HFFc6 (cell line): ENCODE results near the gene ANO6. TPM values are rescaled to one million over a fixed set of nuclear protein-coding genes. Genes with fewer than 3 reads are reported as not detected.

ENCODE experiments used
- DNase-seq: peaks from one replicate; pipeline ENCODE4 v3.0.0-alpha.2; 2018
- H3K27ac Mint-ChIP-seq: 2 replicates; pipeline ENCODE4 v1.8.0; 2020; ENCODE audit warnings: mild to moderate bottlenecking, mixed read lengths
- H3K27me3 Mint-ChIP-seq: 2 replicates; pipeline ENCODE4 v1.8.0; 2021; ENCODE audit warnings: mild to moderate bottlenecking, moderate library complexity, mixed read lengths; ENCODE audit not compliant: insufficient read depth
- H3K36me3 Mint-ChIP-seq: 2 replicates; pipeline ENCODE4 v1.8.0; 2021; ENCODE audit warnings: low read depth, mixed read lengths
- H3K4me1 Mint-ChIP-seq: 2 replicates; pipeline ENCODE4 v1.8.0; 2020; ENCODE audit warnings: low read depth, mixed read lengths
- H3K4me3 Mint-ChIP-seq: 2 replicates; pipeline ENCODE4 v1.8.0; 2020; ENCODE audit warnings: mild to moderate bottlenecking, moderate library complexity, mixed read lengths
- H3K9me3 Mint-ChIP-seq: 2 replicates; pipeline ENCODE4 v1.8.0; 2020; ENCODE audit warnings: mild to moderate bottlenecking, mixed read lengths
- CTCF ChIP-seq: fragments of 200-600 bp; sonication (generic); IDR thresholded peaks from 2 replicates; pipeline ENCODE4 v1.5.0; 2021; ENCODE audit warnings: antibody characterized with exemption, mild to moderate bottlenecking
- total RNA-seq, 6 experiments: library from RNA; stranded (reverse); fragmentation: NEBNext Ultra II Directional; extraction: Animal tissue kit (Norgen Biotek cat#: 25700); gene quantifications; 2 replicates in 1 of 6; 3 replicates in 5 of 6; pipeline ENCODE4 v1.2.3, GENCODE V29; 2021

Gene ANO6
- total RNA-seq, 6 experiments from 2014 or later = 44.4 to 58.6 (median 53.3) TPM

GRCh38 chr12:45475594-45475993, 259.7 kb downstream of the ANO6 start:
- Mint-ChIP-seq H3K27ac (no peak overlapping the region), H3K27me3 (peaks cover 17% of the 10 kb centered on the region), H3K4me1 (no peaks in the 10 kb centered on the region), H3K9me3 (peaks cover 17% of the 10 kb centered on the region; the same call in 1 of the 2 replicates), H3K4me3 (no peak overlapping the region), H3K36me3 (no peaks in the 10 kb centered on the region)
- no peak for DNase-seq
- no peak for TF ChIP-seq CTCF

- no peak for DNase-seq
- no peak for TF ChIP-seq CTCF
- peaks cover 17% of the 10 kb centered on the region; the same call in 1 of the 2 replicates for H3K9me3 Mint-ChIP-seq
- no peak overlapping the region for H3K4me3 Mint-ChIP-seq
- peaks cover 15% of the 10 kb centered on the region for H3K27me3 Mint-ChIP-seq
- H3K27ac Mint-ChIP-seq = no peak overlapping the region
- H3K4me1 Mint-ChIP-seq = no peaks in the 10 kb centered on the region
- H3K36me3 Mint-ChIP-seq = no peaks in the 10 kb centered on the region
These were observed 261.6 kb downstream of the ANO6 start for GRCh38 chr12:45477526-45477925.

- DNase-seq = no peak
- Mint-ChIP-seq H3K36me3 (no peaks in the 10 kb centered on the region), H3K4me3 (no peak overlapping the region), H3K4me1 (no peaks in the 10 kb centered on the region), H3K9me3 (peaks cover 17% of the 10 kb centered on the region; the same call in 1 of the 2 replicates), H3K27ac (no peak overlapping the region), H3K27me3 (peaks cover 15% of the 10 kb centered on the region)
- no peak for TF ChIP-seq CTCF
These were observed 263.0 kb downstream of the ANO6 start for GRCh38 chr12:45478931-45479330.

- no peak overlapping the region for H3K27ac Mint-ChIP-seq
- H3K4me3 Mint-ChIP-seq = no peak overlapping the region
These were observed 265.9 kb downstream of the ANO6 start for GRCh38 chr12:45481746-45482145.

GRCh38 chr12:45483571-45483970, 267.7 kb downstream of the ANO6 start:
- Mint-ChIP-seq H3K27me3 (no peaks in the 10 kb centered on the region; the same call in 1 of the 2 replicates), H3K9me3 (peaks cover 6% of the 10 kb centered on the region; the same call in 1 of the 2 replicates), H3K4me3 (no peak overlapping the region), H3K27ac (no peak overlapping the region), H3K4me1 (no peaks in the 10 kb centered on the region), H3K36me3 (no peaks in the 10 kb centered on the region)
- no peak for DNase-seq
- no peak for TF ChIP-seq CTCF

More at GRCh38 chr12:45481746-45482145, 265.9 kb downstream of the ANO6 start:
- no peak for DNase-seq
- no peak for TF ChIP-seq CTCF
- H3K4me1 Mint-ChIP-seq = no peaks in the 10 kb centered on the region
- H3K36me3 Mint-ChIP-seq = no peaks in the 10 kb centered on the region
- peaks cover 17% of the 10 kb centered on the region; the same call in 1 of the 2 replicates for H3K9me3 Mint-ChIP-seq
- peaks cover 7% of the 10 kb centered on the region; the same call in 1 of the 2 replicates for H3K27me3 Mint-ChIP-seq

Other genes starting within 250 kb of the ANO6 start
- not detected for gene DBX2, start 165.0 kb upstream of the ANO6 start, total RNA-seq